SU-DHL-6 (cell line): ENCODE measurements around the gene POLR3H.

Experiments
- H2AFZ ChIP-seq: fragments of 200-600 bp; sonication (generic); 2 replicates; pipeline ENCODE4 v1.6.1; 2014; ENCODE audit warnings: low read depth, mild to moderate bottlenecking, moderate library complexity, mixed read lengths, antibody characterized with exemption, low read length; ENCODE audit not compliant: severe bottlenecking
- H3F3A ChIP-seq: fragments of 200-600 bp; shearing (Covaris generic); 2 replicates; pipeline ENCODE4 v1.6.0; 2016; ENCODE audit warnings: antibody characterized with exemption, mild to moderate bottlenecking; ENCODE audit not compliant: insufficient read depth
- H3K27ac ChIP-seq: fragments of 200-600 bp; sonication (generic); 2 replicates; pipeline ENCODE4 v1.5.1; 2016; ENCODE audit warnings: low read depth, mild to moderate bottlenecking, low read length, moderate library complexity, mixed read lengths
- H3K27me3 ChIP-seq: fragments of 200-600 bp; sonication (generic), shearing (Covaris generic); 2 replicates; pipeline ENCODE4 v1.6.0; 2014; ENCODE audit warnings: mild to moderate bottlenecking, low read length
- H3K36me3 ChIP-seq: fragments of 200-600 bp; sonication (generic); 2 replicates; pipeline ENCODE4 v1.6.1; 2014; ENCODE audit warnings: mild to moderate bottlenecking, low read length, mixed read lengths
- H3K4me2 ChIP-seq: fragments of 300-600, 200-600 bp; shearing (Covaris generic), sonication (generic); 2 replicates; pipeline ENCODE4 v1.6.0; 2014; ENCODE audit warnings: low read length, low read depth, mild to moderate bottlenecking; ENCODE audit not compliant: poor library complexity, severe bottlenecking
- H3K4me3 ChIP-seq: fragments of 200-600 bp; sonication (generic); 2 replicates; pipeline ENCODE4 v1.5.1; 2014; ENCODE audit warnings: antibody characterized with exemption, low read length, mild to moderate bottlenecking, mixed read lengths; ENCODE audit not compliant: insufficient read depth, poor library complexity, severe bottlenecking
- H3K79me2 ChIP-seq: fragments of 200-600 bp; sonication (generic); 2 replicates; pipeline ENCODE4 v1.6.1; 2014; ENCODE audit warnings: mild to moderate bottlenecking, low read length, moderate library complexity; ENCODE audit not compliant: insufficient read depth
- H3K9ac ChIP-seq: fragments of 200-600 bp; sonication (generic); 2 replicates; pipeline ENCODE4 v1.7.0; 2014; ENCODE audit warnings: mild to moderate bottlenecking, low read length
- H3K9me2 ChIP-seq: fragments of 200-600 bp; sonication (generic); replicated peaks from 2 replicates; pipeline ENCODE4 v1.6.1; 2014; ENCODE audit warnings: low read length; ENCODE audit not compliant: insufficient read depth
- H3K9me3 ChIP-seq: fragments of 200-600 bp; sonication (generic); 2 replicates; pipeline ENCODE4 v1.6.1; 2014; ENCODE audit warnings: low read length, mixed read lengths; ENCODE audit not compliant: insufficient read depth
- H4K20me1 ChIP-seq: fragments of 200-600 bp; sonication (generic); 2 replicates; pipeline ENCODE4 v1.6.1; 2014; ENCODE audit warnings: low read depth, mild to moderate bottlenecking, antibody characterized with exemption, low read length, moderate library complexity, mixed read lengths
- CTCF ChIP-seq: fragments of 200-600 bp; sonication (generic); IDR thresholded peaks from one replicate; pipeline ENCODE4 v1.5.1; 2017; ENCODE audit warnings: antibody characterized with exemption, mild to moderate bottlenecking, low read length, moderate library complexity; ENCODE audit not compliant: insufficient read depth, poor library complexity, severe bottlenecking
- EZH2phosphoT487 ChIP-seq: fragments of 200-600 bp; sonication (generic), shearing (Covaris generic); conservative IDR thresholded peaks from 2 replicates; pipeline ENCODE4 v1.6.1; 2018; ENCODE audit warnings: mild to moderate bottlenecking, antibody characterized with exemption, low read length, moderate library complexity, mixed read lengths

POLR3H gene

GRCh38 chr22:41579997-41580355 lies 35.7 kb upstream of the POLR3H start:
- Histone ChIP-seq H3K9me3 (no peaks in the 10 kb centered on the region), H3K36me3 (no peaks in the 10 kb centered on the region), H3K79me2 (no peaks in the 10 kb centered on the region), H3K4me3 (no peak overlapping the region), H3F3A (no peaks in the 10 kb centered on the region), H2AFZ (no peak overlapping the region), H3K9me2 (no peaks in the 10 kb centered on the region), H3K9ac (no peak overlapping the region), H4K20me1 (no peaks in the 10 kb centered on the region), H3K4me2 (no peak overlapping the region), H3K27ac (no peak overlapping the region), H3K27me3 (no peaks in the 10 kb centered on the region)
- no peak for TF ChIP-seq EZH2phosphoT487
- no peak for TF ChIP-seq CTCF

GRCh38 chr22:41579297-41579996 lies 35.2 kb upstream of the POLR3H start:
- H3K36me3 ChIP-seq = no peaks in the 10 kb centered on the region
- H3K27me3 ChIP-seq = no peaks in the 10 kb centered on the region
- H3K4me3 ChIP-seq = no peak overlapping the region
- no peaks in the 10 kb centered on the region for H3F3A ChIP-seq
- H3K79me2 ChIP-seq = no peaks in the 10 kb centered on the region
- H3K4me2 ChIP-seq = no peak overlapping the region
- TF ChIP-seq EZH2phosphoT487 (no peak), CTCF (no peak)
- no peak overlapping the region for H3K27ac ChIP-seq
- no peak overlapping the region for H2AFZ ChIP-seq
- no peaks in the 10 kb centered on the region for H3K9me2 ChIP-seq
- no peaks in the 10 kb centered on the region for H3K9me3 ChIP-seq
- H4K20me1 ChIP-seq = no peaks in the 10 kb centered on the region
- H3K9ac ChIP-seq = no peak overlapping the region

- no peaks in the 10 kb centered on the region for H3K27me3 ChIP-seq
- H4K20me1 ChIP-seq = no peaks in the 10 kb centered on the region
- no peaks in the 10 kb centered on the region for H3F3A ChIP-seq
- no peaks in the 10 kb centered on the region for H3K36me3 ChIP-seq
- H3K4me3 ChIP-seq = no peak overlapping the region
- H2AFZ ChIP-seq = no peak overlapping the region
- no peak overlapping the region for H3K9ac ChIP-seq
- no peak overlapping the region for H3K4me2 ChIP-seq
- H3K9me2 ChIP-seq = no peaks in the 10 kb centered on the region
- no peaks in the 10 kb centered on the region for H3K9me3 ChIP-seq
- H3K79me2 ChIP-seq = no peaks in the 10 kb centered on the region
- no peak for TF ChIP-seq EZH2phosphoT487
- no peak for TF ChIP-seq CTCF
- no peak overlapping the region for H3K27ac ChIP-seq
Measured at GRCh38 chr22:41578818-41579217, 34.5 kb upstream of the POLR3H start.
